ENCODE data around the gene RPL29. TPM values are rescaled to one million over a fixed set of nuclear protein-coding genes. Genes with fewer than 3 reads are reported as not detected.

Gene RPL29
- total RNA-seq, 1 donor from 2014 or later: 957 TPM

DNA sequence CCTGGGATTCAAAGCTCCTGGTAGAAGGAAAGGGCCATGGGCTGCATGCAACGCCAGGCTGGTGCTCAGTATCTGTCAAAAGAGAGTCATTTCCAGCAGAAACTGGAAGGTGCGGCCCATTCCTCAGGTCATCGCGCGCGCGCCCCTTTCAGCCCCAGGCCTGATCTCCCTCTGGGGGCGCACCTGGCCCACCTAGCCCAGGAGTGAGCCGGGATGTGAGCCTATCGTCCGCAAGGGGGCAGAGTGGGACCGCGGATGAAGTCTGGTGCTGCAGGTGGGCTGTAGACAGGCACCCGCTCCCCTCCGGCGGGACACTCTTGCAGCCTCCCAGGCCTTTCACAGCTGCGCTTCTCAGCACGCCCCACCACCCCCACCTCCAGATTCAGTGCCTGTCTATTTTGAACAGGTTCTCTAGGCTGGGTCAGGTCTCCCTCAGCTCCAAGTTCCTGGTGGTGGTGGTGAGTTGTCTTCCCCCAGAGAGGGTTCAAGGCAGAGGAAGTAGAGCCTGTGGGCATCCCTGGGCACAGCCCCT lies 5.8 kb upstream of the RPL29 start:
- no peaks in the 10 kb centered on the region for H3K36me3 Mint-ChIP-seq (ENCODE audit: unreplicated experiment)
- H3K4me1 Mint-ChIP-seq (ENCODE audit: unreplicated experiment): peaks cover 22% of the 10 kb centered on the region
- no peak overlapping the region for H3K27ac Mint-ChIP-seq (ENCODE audit: unreplicated experiment)
- peak; percentile 90 for DNase-seq (ENCODE audit: extremely low spot score, unreplicated experiment)
- H3K27me3 Mint-ChIP-seq (ENCODE audit: unreplicated experiment): peaks cover 8% of the 10 kb centered on the region
- H3K9me3 Mint-ChIP-seq (ENCODE audit: unreplicated experiment): no peaks in the 10 kb centered on the region
- no peak overlapping the region for H3K4me3 Mint-ChIP-seq (ENCODE audit: unreplicated experiment)
- TF ChIP-seq, protein P1, sequence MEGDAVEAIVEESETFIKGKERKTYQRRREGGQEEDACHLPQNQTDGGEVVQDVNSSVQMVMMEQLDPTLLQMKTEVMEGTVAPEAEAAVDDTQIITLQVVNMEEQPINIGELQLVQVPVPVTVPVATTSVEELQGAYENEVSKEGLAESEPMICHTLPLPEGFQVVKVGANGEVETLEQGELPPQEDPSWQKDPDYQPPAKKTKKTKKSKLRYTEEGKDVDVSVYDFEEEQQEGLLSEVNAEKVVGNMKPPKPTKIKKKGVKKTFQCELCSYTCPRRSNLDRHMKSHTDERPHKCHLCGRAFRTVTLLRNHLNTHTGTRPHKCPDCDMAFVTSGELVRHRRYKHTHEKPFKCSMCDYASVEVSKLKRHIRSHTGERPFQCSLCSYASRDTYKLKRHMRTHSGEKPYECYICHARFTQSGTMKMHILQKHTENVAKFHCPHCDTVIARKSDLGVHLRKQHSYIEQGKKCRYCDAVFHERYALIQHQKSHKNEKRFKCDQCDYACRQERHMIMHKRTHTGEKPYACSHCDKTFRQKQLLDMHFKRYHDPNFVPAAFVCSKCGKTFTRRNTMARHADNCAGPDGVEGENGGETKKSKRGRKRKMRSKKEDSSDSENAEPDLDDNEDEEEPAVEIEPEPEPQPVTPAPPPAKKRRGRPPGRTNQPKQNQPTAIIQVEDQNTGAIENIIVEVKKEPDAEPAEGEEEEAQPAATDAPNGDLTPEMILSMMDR (IDR thresholded peaks at IDR 0.05): peak; percentile 97

DNA sequence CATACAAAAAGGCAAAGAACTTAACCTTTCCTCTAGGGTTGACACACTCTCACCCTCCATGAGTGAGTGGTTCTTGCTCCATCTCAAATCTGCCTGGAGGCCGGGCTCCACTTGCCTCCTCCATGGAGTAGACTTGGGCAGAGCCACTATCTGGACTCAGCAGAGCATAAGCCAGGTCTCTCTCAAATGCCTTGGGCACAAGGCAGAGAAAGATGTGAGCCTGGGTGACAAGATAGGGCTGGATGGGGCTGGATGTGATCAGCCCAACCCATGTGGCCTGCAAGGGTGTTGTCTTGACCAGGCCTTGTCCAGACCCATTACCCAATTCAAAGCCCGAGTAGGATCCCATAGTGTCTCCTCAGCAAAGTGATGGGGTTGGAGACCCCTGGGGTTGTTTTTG lies 4.2 kb upstream of the RPL29 start:
- Mint-ChIP-seq H3K36me3 (ENCODE audit: unreplicated experiment) (peaks cover 4% of the 10 kb centered on the region), H3K9me3 (ENCODE audit: unreplicated experiment) (no peaks in the 10 kb centered on the region), H3K4me1 (ENCODE audit: unreplicated experiment) (peaks cover 17% of the 10 kb centered on the region), H3K27ac (ENCODE audit: unreplicated experiment) (no peak overlapping the region), H3K4me3 (ENCODE audit: unreplicated experiment) (no peak overlapping the region), H3K27me3 (ENCODE audit: unreplicated experiment) (peaks cover 8% of the 10 kb centered on the region)
- peak; percentile 65 for DNase-seq (ENCODE audit: extremely low spot score, unreplicated experiment)
- TF ChIP-seq, protein P1 (IDR thresholded peaks at IDR 0.05): no peak

DNA sequence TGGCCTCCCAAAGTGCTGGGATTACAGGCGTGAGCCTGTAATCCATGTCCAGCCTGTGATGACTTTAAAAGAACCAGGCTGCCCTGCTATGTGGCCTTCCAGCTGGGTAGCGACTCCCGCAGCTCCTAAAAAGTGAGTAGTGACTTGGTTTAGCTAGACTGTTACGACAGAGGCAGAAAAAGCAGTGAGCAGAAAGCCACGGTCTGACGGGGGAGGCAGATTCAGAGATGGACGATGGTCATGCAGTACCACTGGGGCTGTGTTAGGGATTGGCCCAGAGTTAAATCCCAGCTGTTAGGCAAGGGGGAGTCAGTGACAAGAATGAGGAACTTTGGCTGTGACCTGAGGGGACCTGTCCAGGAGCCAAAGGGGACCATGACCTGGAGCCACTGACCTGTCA lies 3.1 kb upstream of the RPL29 start:
- Mint-ChIP-seq H3K27me3 (ENCODE audit: unreplicated experiment) (peaks cover 8% of the 10 kb centered on the region), H3K36me3 (ENCODE audit: unreplicated experiment) (peaks cover 10% of the 10 kb centered on the region), H3K9me3 (ENCODE audit: unreplicated experiment) (no peaks in the 10 kb centered on the region), H3K4me1 (ENCODE audit: unreplicated experiment) (peaks cover 21% of the 10 kb centered on the region), H3K27ac (ENCODE audit: unreplicated experiment) (no peak overlapping the region), H3K4me3 (ENCODE audit: unreplicated experiment) (no peak overlapping the region)
- TF ChIP-seq, protein P1 (IDR thresholded peaks at IDR 0.05): no peak
- no peak for DNase-seq (ENCODE audit: extremely low spot score, unreplicated experiment)

DNA sequence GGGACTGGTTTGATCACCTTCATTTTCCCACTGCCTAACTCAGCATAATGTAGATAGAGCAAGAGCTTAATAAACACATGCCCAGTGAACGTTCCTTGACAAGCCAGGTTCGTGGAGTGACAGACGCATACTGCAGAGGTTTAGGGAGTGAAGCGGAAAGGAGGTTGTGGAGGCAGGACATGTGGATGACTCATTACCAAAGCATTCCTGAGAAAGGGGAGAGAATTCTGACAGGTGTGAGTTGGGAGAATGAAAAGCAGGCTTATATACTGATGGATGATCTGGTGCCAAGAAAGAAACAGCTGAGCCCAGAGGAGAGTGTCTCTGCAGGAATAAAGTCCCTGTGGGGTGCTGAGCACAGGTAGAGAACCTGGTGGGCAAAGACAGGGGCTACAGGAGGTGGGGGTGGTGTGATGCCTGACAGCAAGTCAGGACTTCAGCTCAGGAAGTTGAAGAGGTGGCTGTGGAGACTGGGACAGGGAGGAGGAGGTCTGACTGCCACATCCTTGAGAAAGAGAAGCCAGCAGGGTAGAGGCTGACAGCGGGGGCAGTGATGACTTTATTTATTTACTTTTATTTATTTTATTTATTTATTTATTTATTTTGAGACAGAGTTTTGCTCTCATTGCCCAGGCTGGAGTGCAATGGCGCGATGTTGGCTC lies 2.4 kb upstream of the RPL29 start:
- Mint-ChIP-seq H3K27ac (ENCODE audit: unreplicated experiment) (no peak overlapping the region), H3K36me3 (ENCODE audit: unreplicated experiment) (peaks cover 13% of the 10 kb centered on the region), H3K27me3 (ENCODE audit: unreplicated experiment) (peaks cover 8% of the 10 kb centered on the region), H3K4me1 (ENCODE audit: unreplicated experiment) (peaks cover 21% of the 10 kb centered on the region), H3K4me3 (ENCODE audit: unreplicated experiment) (no peak overlapping the region), H3K9me3 (ENCODE audit: unreplicated experiment) (no peaks in the 10 kb centered on the region)
- TF ChIP-seq, protein P1 (IDR thresholded peaks at IDR 0.05): no peak
- DNase-seq (ENCODE audit: extremely low spot score, unreplicated experiment): no peak

DNA sequence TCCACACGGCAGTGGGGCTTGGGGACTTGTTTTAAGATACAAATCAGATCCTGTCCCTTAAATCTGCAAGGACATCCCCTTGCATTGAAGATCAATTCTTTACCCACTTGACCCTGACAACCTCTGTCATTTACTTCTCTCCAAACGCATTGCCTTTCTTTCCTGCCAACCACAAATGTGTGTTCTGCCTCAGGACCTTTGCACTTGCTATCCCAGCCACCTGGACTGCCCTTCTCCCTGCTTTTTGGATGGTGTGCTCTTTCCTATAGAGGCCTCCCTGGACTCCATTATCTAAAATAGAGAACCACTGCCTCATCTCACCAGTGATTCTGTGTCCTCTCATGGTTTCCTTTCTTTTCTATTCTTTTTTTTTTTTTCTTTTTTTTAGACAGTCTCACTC lies 1.5 kb upstream of the RPL29 start:
- Mint-ChIP-seq H3K9me3 (ENCODE audit: unreplicated experiment) (no peaks in the 10 kb centered on the region), H3K27ac (ENCODE audit: unreplicated experiment) (no peak overlapping the region)

More for the DNA sequence above, 1.5 kb upstream of the RPL29 start:
- TF ChIP-seq, protein P1 (IDR thresholded peaks at IDR 0.05): no peak
- H3K4me1 Mint-ChIP-seq (ENCODE audit: unreplicated experiment): peaks cover 21% of the 10 kb centered on the region
- no peak for DNase-seq (ENCODE audit: extremely low spot score, unreplicated experiment)
- no peak overlapping the region for H3K4me3 Mint-ChIP-seq (ENCODE audit: unreplicated experiment)
- H3K36me3 Mint-ChIP-seq (ENCODE audit: unreplicated experiment): peaks cover 19% of the 10 kb centered on the region
- H3K27me3 Mint-ChIP-seq (ENCODE audit: unreplicated experiment): peaks cover 8% of the 10 kb centered on the region

Measured in osteocyte (in vitro differentiated cells).